OCI-LY1 (cell line): ENCODE results near the gene MSX1.

Experiments
- EZH2 ChIP-seq: fragments of 200-600 bp; sonication (generic), shearing (Covaris generic); IDR thresholded peaks from 2 replicates; pipeline ENCODE4 v1.8.0; 2017; ENCODE audit warnings: borderline replicate concordance, mixed run types, mild to moderate bottlenecking, antibody characterized with exemption, low read length, moderate library complexity, mixed read lengths
- TF ChIP-seq, protein P1 (sequence below): fragments of 200-600 bp; sonication (generic), shearing (Covaris generic); IDR thresholded peaks from 2 replicates; pipeline ENCODE4 v1.5.1; 2017; ENCODE audit warnings: mild to moderate bottlenecking, antibody characterized with exemption, low read length, moderate library complexity, mixed read lengths

DNA sequence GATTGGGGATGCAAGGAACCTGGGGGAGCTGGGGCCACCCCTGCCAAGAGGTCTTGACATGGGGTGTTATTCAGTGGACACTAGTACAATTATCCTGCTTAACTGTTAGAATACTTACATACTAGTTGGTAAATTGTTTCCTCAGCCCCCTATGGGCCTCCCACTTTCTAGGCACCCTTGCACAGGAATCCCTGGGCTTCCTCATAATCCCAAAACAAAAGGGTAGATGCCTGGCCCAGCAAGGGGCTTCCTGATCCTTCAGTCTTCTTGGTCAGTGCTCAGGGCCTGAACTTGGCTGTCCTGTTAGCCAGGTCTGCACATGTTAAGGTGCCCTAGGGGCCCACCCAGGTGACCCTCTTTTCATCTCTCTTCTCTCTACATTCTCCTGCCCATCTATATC, 48.7 kb upstream of the MSX1 start:
- TF ChIP-seq, protein P1, sequence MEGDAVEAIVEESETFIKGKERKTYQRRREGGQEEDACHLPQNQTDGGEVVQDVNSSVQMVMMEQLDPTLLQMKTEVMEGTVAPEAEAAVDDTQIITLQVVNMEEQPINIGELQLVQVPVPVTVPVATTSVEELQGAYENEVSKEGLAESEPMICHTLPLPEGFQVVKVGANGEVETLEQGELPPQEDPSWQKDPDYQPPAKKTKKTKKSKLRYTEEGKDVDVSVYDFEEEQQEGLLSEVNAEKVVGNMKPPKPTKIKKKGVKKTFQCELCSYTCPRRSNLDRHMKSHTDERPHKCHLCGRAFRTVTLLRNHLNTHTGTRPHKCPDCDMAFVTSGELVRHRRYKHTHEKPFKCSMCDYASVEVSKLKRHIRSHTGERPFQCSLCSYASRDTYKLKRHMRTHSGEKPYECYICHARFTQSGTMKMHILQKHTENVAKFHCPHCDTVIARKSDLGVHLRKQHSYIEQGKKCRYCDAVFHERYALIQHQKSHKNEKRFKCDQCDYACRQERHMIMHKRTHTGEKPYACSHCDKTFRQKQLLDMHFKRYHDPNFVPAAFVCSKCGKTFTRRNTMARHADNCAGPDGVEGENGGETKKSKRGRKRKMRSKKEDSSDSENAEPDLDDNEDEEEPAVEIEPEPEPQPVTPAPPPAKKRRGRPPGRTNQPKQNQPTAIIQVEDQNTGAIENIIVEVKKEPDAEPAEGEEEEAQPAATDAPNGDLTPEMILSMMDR, result no peak
- no peak for TF ChIP-seq EZH2
